SIG-M5 treated with dmso at 0.1 percent for 504 hours (cell line): ENCODE measurements around the gene SRD5A1.
A peak's percentile ranks its signal among the peaks of the same experiment; 100 is the strongest.

Experiments used
- DNase-seq: peaks from one replicate; lab custom pipeline; 2025; ENCODE audit not compliant: unreplicated experiment; lab: John Stamatoyannopoulos, UW

SRD5A1 gene

DNA sequence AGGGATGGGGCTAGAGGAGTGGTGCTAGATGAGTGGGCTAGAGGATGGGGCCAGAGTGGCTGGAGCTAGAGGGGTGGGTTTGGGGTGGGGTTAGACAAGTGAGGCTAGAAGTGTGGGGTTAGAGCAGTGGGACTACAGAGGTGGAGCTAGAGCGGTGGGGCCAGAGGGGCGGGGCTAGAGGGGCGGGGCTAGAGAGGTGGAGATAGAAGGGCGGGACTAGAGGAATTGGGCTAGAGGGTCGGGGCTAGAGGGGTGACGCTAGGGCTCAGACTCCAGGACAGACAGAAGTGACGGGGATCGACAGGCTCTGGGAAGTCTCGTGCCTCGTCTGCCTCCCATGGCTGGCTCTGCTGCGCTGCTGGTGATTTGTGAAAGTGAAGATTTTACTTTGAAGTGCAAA lies 49.0 kb downstream of the SRD5A1 start:
- no peak for DNase-seq

DNA sequence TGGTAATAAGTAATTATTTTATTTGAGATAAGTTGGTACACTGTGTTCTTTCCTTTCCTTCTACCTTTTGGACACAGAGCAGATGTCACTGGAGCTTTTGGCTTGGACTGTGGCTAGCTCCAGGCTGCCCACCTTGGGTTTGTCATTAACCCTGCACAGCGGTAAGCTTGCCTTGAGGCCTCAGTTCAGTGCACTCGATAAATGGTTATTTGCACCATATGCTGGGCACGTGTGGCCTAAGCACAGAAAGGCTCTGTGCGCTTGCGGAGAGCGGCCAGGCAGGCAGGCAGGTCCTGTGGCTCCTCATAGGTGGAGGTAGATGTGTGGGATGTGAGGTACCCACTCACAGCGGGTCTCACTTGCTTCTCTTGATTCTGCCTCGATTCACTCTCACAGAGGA lies 50.0 kb downstream of the SRD5A1 start:
- DNase-seq = no peak

DNA sequence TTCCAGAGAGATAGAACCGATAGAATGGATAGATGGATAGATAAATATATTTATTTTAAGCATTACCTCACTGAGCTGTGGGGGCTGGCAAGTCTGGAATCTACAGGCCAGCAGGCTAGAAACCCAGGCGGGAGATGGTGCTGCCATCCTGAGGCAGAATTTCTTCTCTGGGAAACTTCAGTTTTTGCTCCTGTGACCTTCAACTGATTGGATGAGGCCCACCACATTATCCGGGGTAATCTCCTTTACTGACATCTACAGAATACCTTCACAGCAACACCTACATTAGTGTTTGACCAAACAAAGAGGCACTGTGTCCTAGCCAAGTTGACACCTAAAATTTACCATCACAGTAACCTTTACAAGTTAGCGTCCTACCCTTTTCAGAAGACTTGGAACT lies 50.8 kb downstream of the SRD5A1 start:
- no peak for DNase-seq

DNA sequence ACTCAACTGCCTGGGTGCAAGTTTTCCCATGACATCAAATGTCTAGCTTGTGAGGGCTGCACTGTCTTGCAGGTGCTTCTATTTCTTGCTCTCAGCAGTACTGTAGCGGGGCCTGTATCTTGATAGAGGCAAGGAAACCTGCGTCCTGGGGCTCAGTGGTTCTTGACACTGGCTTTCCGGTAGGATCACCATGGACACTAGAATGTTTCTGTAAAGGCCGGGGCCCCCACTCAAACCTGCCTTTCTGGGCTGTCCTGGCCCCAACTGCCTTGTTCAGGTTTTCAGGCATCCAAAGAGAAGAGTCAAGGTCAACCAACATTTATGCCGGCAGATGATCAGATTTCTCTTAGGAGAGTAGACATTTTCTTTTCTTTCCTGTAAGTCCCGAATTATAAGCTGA lies 53.3 kb downstream of the SRD5A1 start:
- no peak for DNase-seq

DNA sequence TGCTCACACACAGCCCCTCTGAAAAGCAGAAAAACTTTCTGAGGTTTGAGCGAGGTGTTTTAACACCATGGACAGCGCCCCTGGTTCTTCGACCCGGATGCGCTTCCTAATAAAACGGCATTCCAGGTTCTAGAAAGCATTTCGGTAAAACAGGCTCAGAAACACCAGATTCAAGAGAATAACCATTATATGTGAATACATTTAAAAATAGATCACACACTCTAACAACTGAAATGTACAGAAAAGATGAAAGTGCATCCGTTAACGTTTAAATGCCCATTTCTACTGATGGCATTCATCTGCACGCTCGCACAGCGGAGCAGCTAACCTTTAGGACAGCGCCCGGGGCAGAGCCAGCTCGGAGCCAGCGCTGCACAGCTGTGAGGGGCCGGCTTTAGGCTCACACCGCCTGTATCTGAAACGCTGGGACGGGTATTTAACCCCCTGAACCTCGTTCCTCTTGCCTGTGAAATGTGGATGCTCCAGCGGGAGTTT lies 53.7 kb downstream of the SRD5A1 start:
- no peak for DNase-seq

DNA sequence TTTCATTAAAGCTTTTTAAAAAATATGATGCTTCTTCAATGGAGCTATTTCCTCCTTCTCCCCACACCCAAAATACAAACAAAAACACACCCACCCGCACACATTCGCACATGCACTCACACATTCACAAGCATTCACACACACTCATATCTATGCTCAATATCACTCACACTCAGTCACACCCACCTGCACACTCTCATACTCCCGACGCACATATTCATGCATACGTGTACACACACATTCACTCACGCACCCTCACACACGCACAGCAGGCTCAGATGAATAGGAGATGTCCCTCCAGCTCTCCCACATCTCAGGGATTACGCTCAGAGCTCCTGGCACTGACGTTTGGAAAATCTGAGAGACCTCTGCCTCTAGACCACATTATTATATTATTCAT lies 54.3 kb downstream of the SRD5A1 start:
- DNase-seq = no peak

DNA sequence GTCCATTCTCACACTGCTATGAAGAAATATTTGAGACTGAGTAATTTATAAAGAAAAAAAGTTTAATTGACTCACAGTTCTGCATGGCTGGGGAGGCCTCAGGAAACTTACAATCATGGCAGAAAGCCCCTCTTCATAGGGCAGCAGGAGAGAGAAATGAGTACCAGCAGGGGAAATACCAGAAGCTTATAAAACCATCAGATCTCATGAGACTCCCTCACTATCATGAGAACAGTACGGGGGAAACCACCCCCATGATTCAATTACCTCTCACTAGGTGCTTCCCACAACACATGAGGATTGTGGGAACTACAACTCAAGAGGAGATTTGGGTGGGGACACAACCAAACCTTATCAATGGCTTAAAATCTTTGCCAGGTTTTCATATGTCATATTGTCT lies 59.7 kb downstream of the SRD5A1 start:
- DNase-seq = no peak

DNA sequence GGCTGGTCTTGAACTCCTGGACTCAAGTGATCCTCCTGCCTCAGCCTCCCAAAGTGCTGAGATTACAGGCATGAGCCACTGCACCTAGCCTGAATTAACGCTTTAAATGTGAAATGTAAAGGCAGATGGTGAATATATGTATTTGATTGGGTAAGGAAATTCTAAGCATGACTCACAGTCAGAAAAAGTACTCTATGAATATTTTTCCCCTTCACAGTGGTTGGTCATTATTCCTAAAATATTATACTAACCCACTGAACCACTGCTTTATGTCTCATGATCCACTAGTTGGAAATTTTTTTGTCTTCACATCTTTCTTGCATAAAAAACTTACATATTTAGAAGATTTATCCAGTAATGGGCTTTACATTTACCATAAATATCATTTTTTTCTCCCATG lies 65.5 kb downstream of the SRD5A1 start:
- no peak for DNase-seq

DNA sequence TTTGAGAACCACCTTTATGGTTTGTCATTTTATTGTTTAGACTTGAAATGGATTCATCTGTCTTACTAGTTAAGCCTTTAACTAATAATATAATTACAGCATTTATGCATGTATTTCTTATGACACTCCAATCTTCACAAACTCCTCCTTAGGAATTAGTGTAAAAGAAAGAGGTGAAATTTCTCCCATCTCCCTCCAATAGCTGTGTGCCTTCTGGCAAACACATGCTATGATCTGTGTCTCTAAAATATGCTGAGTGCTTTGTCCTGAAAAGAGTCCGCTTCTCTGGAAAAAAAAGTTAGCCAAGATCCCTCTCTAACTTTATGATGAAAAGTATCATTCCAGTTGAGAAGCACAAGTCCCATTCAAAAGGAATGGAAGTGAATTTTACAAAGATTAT lies 66.1 kb downstream of the SRD5A1 start:
- no peak for DNase-seq

DNA sequence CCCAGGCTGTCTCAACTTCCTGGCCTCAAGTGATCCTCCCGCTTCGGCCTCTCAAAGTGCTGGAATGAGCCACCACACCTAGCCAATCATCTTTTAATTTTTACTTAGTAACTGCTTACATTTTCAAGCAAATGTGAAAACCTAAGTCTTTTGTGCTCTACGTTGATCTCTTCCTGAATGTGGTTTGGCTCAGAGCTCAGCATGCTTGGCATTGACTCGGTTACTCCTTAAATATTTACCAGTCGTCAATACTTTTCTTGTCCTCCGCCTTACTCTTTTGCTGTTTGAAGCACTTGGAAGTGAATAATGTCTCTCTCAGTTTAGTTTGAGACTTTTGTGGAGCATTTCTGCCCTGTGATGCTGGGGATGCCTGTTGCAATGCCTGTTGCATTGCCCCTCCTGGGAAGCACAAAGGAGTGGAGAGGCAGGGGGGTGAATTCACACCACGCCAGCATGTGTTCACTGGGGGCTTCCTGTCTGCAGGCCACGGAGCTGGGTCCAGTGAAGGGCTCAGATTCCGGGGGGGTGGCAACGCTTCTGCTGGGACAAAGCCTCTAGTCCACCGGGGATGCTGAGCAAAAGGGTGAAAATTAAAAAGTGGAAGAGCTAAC lies 66.9 kb downstream of the SRD5A1 start:
- DNase-seq = no peak

DNA sequence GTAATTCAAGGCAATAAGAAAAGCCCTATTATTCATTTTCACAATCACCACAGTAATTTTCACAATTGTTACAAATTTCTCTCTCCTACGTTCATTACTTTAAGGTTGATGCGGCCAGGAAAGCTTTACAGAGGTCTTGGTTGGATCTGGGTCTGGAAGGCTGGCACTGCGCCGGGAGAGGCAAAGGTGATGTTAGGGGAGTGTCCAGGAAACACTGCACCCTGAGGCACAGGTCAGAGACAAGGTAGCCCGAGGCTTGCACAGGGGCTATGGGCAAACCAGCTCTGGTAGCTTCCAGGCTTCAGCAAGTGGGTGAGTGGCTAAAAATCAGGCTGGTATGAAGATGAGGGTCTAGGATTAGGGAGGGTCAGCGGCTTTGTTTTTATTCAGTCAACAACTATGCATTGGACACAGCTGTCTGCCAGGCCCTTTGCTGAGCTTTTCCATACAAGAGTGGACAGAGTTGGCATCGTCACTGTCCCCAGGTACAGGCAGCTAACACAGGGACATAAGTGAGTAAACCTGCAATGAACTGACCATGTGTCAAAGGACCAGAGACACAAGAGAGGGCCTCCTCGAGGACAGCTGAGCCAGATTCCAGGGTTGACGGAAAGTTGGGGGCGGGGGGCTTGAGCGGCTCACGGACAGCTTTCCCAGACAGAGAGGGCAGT lies 67.6 kb downstream of the SRD5A1 start:
- no peak for DNase-seq

DNA sequence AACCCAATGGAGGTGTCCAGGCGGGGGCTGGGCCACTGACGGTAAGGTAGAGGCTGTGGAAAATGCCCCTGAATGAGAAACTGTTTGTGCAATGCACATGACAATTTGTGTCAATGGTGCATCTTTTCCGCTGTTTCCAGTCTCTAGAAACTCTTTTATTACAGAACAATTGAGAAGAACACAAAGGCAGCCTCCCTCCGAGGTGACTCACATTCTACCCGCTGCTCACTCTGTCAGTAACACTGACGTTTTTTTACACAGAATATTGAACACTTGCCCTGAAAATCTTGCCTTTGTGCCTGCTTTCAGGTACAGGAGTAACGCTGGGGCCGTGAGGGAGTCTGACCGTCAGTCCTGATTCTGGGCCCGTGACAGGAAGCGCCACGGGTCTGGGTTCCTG lies 68.3 kb downstream of the SRD5A1 start:
- no peak for DNase-seq

DNA sequence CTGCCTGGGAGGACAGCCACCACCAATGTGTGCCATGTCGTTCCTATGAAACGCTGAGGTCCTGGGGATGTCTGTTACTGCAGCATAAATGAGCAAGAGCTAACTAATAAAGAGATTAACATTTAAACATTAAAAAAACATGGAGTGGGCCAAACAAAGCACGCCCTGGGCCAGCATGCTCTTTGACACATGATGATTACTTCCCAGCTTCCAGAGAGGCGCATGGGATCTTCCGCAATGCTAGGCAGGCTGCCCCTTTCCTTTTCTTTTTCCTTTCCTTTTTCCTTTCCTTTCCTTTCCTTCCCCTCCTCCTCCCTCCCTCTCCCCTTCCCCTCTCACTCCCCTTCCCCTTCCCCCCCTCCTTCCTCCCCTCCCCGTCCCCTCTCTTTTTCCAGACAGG lies 69.4 kb downstream of the SRD5A1 start:
- DNase-seq = no peak

DNA sequence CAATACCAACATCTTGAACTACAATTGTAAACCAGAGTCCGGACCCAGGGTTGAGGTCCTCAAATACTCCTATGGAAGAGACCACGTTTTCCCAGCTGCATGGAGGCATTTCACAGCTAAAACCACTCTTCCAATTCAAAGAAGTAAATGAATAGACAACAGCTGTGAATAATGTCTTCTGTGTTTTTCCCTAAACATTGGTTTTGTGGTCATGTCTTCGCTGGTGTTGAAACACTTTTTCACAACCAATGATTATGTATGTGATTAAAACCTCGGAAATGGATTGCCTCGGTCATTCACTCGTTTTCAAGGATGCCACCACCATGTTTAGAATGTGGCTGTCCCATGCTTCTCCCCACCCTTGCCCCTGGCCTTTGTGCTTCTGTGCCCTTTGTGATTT lies 70.6 kb downstream of the SRD5A1 start:
- DNase-seq = peak; percentile 48

DNA sequence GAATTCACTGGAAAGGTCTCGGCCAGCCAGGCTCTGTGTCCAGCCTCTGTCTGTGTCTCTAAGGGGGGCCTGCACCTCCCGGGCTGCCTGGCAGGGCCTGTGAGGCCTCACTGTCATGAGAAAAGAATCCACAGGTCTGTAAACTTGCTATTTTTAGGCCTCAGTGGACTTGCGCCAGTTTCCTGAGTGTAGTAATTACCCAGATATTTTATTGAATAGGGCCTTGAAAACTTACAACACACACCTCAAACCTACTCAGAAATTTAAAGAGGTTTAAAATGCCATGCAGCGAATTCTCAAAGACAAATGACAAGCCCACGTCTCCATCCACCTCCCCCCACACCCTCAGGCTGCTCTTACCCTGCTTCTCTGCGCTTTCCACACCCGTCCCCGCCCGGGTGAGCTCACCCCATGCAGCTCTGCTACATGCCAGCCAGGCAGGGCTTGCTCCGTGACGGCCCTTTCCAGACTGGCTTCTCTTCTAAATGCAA lies 71.2 kb downstream of the SRD5A1 start:
- peak; percentile 48 for DNase-seq

DNA sequence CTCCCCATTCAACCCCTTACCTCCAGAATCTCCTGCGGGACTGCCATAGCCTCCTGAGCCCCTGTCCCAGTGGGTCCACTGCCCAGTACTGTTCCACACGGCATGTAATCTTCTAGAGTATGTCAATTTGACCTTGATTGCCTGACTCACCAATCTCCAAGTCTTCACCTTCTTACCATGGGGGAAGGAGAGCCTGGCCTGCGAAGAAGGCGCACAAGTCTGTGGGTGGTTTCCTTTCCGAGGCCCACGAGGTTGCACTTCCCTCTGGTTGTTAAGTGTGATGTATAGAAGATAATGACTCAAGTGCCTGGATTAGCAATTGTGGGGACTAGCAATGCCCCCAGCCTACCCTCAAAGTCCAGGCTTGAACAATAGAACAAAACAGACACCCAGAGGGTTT lies 71.8 kb downstream of the SRD5A1 start:
- peak; percentile 85 for DNase-seq

DNA sequence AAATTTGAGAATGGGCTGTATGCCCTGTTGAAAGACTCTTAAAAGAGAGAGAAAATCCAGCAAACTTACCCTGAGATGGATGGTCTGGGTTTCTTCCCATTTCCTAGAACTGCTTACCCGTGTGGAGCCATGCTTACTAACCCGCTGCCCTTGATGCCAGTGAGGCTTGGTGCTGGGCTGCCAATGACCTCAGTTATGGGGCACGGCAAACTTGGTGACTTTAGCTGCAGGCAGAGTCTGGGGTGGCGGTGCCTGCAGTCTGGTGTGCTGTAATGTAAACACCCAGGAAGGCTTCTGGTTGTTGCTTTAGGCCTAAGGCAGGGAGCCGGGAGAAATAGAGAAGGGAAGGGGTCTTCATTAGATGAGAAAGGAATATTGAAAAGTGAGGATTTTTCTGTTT lies 72.7 kb downstream of the SRD5A1 start:
- DNase-seq = no peak

DNA sequence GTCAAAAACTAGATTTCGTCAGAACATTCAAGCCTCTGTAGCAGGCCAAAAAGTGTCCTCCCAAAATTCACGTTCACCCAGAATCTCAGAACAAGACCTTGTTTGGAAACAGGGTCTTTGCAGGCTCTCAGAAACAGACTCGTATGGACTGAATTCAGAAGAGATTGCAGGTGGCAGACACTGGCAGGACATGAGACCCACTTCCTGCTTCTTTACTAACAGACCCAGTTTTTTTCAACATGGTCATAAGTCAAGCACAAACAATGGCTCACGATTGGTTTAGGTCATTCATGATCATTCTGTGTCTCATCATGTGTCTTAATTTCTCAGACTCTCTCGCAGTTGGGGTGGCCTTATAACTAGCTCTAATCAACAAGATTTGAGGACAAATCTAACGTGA lies 74.6 kb downstream of the SRD5A1 start:
- DNase-seq = no peak

DNA sequence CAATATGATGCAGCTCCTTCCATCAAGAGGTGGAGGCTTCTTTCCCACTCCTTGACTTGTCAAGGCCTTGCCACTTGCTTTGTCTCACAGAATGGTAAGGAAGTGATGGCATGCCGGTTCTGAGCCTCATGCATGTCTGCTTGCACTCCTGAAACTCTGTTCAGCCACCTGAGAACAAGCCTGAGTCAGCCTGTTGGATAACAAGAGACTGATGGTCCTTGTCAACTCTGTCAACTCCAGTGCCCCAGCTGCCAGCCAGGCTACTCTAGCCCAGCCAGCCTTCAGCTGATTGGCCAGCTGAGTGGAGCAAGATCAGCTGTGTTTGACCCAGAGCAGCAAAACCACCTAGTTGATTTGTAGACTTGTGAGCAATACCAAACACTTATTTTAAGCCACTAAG lies 75.6 kb downstream of the SRD5A1 start:
- DNase-seq = no peak

DNA sequence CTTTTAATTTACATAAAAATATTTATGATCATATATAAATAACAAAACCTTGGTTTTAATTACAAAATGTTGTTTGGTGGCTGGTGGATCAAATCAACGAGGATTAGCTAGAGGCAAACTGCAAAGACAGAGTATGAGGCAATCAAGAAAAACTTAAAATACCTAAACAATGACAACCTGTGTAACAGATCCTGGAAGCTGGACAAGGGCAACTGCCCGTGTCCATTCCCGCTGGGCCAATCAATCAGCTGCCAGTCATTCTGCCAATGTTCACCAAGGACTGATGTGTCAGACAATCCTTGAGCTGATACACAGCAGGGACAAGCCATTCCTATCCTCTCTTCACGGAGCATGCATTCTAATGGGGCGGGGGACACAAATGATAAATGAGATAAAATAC lies 76.8 kb downstream of the SRD5A1 start:
- DNase-seq = no peak

DNA sequence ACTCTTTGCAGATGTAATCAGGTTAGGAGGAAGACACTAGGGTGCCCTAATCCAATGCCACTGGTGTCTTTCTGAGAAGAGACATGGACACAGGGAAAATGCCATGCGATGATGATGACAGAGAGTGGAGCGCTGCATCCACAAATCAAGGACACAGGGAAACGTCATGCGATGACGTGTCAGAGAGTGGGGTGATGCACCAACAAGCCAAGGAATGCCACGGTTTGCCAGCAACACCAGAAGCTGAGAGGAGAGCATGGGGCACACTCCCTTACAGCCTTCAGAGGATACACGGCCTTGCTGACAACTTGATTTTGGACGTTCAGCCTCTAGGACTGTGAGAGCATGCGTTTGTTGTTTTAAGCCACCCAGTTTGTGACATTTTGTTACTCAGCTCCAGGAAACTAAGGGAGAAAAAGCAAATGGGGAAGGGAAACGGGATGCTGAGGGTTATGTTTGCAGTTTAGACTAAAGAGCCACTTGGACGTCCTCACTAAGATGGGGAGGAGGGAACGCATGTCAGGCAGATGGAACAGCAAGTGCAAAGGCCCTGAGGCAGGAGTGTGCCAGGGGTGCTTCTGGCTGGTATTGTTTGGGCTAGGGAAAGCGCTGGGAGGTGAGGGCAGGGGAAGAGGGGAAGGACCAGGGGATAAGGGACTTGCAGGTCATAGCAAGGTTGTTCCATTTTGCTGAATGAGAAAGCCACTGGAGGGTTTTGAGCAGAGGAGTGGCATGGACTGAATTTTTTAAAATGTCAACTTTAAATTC lies 77.5 kb downstream of the SRD5A1 start:
- no peak for DNase-seq
